ENCODE data around the gene ZMYND15.

Gene ZMYND15

GRCh38 chr17:4786106-4786511 lies 46.5 kb downstream of the ZMYND15 start, which contains the start of gene VMO1:
Gene VMO1, minus strand, starts transcription at chr17:4786364. Its CDS starts 12 bp downstream, at chr17:4786352.
- DNase-seq (ENCODE audit: low read depth, low spot score) = no peak

- no peak for DNase-seq (ENCODE audit: low read depth, low spot score)
Measured at GRCh38 chr17:4786516-4786915, 46.9 kb downstream of the ZMYND15 start.

DNA sequence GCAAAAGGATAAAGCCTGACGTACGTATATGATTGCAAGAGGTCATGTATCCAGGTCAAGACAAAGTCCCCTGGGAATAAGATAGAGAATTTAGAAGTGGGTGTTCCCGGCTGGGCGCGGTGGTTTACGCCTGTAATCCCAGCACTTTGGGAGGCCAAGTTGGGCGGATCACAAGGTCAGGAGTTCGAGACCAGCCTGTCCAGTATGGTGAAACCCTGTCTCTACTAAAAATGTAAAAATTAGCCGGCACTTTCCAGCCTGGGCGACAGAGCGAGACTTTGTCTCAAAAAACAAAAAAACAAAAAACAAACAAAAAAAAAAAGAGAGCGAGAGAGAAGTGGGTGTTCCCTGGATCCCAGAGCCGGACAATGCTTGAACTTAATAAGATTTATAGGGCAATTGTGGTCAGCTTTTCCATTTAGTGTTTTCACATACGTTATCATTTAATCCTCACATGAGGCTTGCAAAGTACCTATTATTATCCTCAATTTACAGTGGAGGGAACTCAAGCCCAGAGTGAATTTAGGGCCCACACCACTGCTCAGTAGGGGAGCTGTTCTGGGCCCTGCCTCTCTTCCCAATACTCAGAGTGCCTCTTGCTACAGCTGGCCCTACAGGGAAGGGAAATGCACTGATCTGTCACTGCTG lies 48.6 kb downstream of the ZMYND15 start:
- DNase-seq (ENCODE audit: low read depth, low spot score) = no peak

GRCh38 chr17:4788807-4789700 lies 49.4 kb downstream of the ZMYND15 start, which contains the start of gene GLTPD2:
Gene GLTPD2, plus strand, starts transcription at chr17:4788964. Its CDS starts 48 bp downstream, at chr17:4789012.
- no peak for DNase-seq (ENCODE audit: low read depth, low spot score)

GRCh38 chr17:4789701-4789950 lies 50.0 kb downstream of the ZMYND15 start:
- peak; percentile 11 for DNase-seq (ENCODE audit: low read depth, low spot score)

GRCh38 chr17:4789951-4790704 lies 50.5 kb downstream of the ZMYND15 start:
- DNase-seq (ENCODE audit: low read depth, low spot score) = peak; percentile 53

GRCh38 chr17:4790705-4791088 lies 51.1 kb downstream of the ZMYND15 start:
- DNase-seq (ENCODE audit: low read depth, low spot score) = no peak

- no peak for DNase-seq (ENCODE audit: low read depth, low spot score)
Measured at GRCh38 chr17:4795168-4795567, 55.5 kb downstream of the ZMYND15 start.
